Measurements from ENCODE around the gene IL1RL1. TPM values are rescaled to one million over a fixed set of nuclear protein-coding genes. Genes with fewer than 3 reads are reported as not detected.

Gene IL1RL1
- total and polyA plus RNA-seq, 7 donors, result 0.23 to 10.7 (median 5.4) TPM

GRCh38 chr2:102295566-102295965, 15.8 kb upstream of the IL1RL1 start:
- no peak for DNase-seq
- TF ChIP-seq POLR2A (IDR thresholded peaks at IDR 0.05) (no peak), POLR2AphosphoS5 (IDR thresholded peaks at IDR 0.05) (no peak), CTCF (IDR thresholded peaks at IDR 0.05) (no peak), EP300 (IDR thresholded peaks at IDR 0.05) (no peak)
- 71 to 90% methylated on average over 1 of the region's 1 CpG for WGBS, 2 donors
- Histone ChIP-seq H3K27ac (no peak overlapping the region), H3K9me3 (no peaks in the 10 kb centered on the region), H3K4me1 (no peaks in the 10 kb centered on the region), H3K27me3 (no peaks in the 10 kb centered on the region), H3K36me3 (no peaks in the 10 kb centered on the region), H3K4me3 (no peak overlapping the region)
- intact Hi-C loops (cut with DNase I), result no loop called here

- no peak for TF ChIP-seq POLR2AphosphoS5 (IDR thresholded peaks at IDR 0.05)
- TF ChIP-seq CTCF (IDR thresholded peaks at IDR 0.05), result no peak
- no peak for TF ChIP-seq EP300 (IDR thresholded peaks at IDR 0.05)
- no peak for TF ChIP-seq POLR2A (IDR thresholded peaks at IDR 0.05)
- Histone ChIP-seq H3K27ac (no peak overlapping the region), H3K4me1 (no peaks in the 10 kb centered on the region), H3K27me3 (no peaks in the 10 kb centered on the region), H3K9me3 (no peaks in the 10 kb centered on the region), H3K4me3 (no peak overlapping the region), H3K36me3 (no peaks in the 10 kb centered on the region)
- DNase-seq, result no peak
- intact Hi-C loops (cut with DNase I), result no loop called here
Measured at GRCh38 chr2:102296449-102296848, 14.9 kb upstream of the IL1RL1 start.

GRCh38 chr2:102297891-102298290, 13.5 kb upstream of the IL1RL1 start:
- no peak overlapping the region for H3K4me3 ChIP-seq
- no peaks in the 10 kb centered on the region for H3K36me3 ChIP-seq
- WGBS, 2 donors, result 85 to 86% methylated on average over 3 of the region's 3 CpGs
- H3K27ac ChIP-seq, result no peak overlapping the region
- H3K27me3 ChIP-seq, result no peaks in the 10 kb centered on the region
- H3K9me3 ChIP-seq, result no peaks in the 10 kb centered on the region
- intact Hi-C loops (cut with DNase I), result no loop called here
- TF ChIP-seq CTCF (IDR thresholded peaks at IDR 0.05) (no peak), POLR2AphosphoS5 (IDR thresholded peaks at IDR 0.05) (no peak), EP300 (IDR thresholded peaks at IDR 0.05) (no peak), POLR2A (IDR thresholded peaks at IDR 0.05) (no peak)
- no peak for DNase-seq
- no peaks in the 10 kb centered on the region for H3K4me1 ChIP-seq

- no peak for DNase-seq
- no peak for TF ChIP-seq POLR2A (IDR thresholded peaks at IDR 0.05)
- TF ChIP-seq CTCF (IDR thresholded peaks at IDR 0.05), result no peak
- no peak for TF ChIP-seq POLR2AphosphoS5 (IDR thresholded peaks at IDR 0.05)
- TF ChIP-seq EP300 (IDR thresholded peaks at IDR 0.05), result no peak
- intact Hi-C loops (cut with DNase I), result no loop called here
- Histone ChIP-seq H3K4me1 (no peaks in the 10 kb centered on the region), H3K4me3 (no peak overlapping the region), H3K36me3 (no peaks in the 10 kb centered on the region), H3K27me3 (peaks cover 0 to 10% (median 0%) of the 10 kb centered on the region in 3 donors), H3K27ac (no peak overlapping the region), H3K9me3 (no peaks in the 10 kb centered on the region)
- 9 to 26% methylated on average over 7 of the region's 7 CpGs for WGBS, 2 donors
Measured at GRCh38 chr2:102301867-102302362, 9.4 kb upstream of the IL1RL1 start.

- no peak for DNase-seq
- no peaks in the 10 kb centered on the region for H3K36me3 ChIP-seq
- no peak overlapping the region for H3K4me3 ChIP-seq
- intact Hi-C loops (cut with DNase I), result no loop called here
- TF ChIP-seq POLR2A (IDR thresholded peaks at IDR 0.05) (no peak), EP300 (IDR thresholded peaks at IDR 0.05) (no peak), CTCF (IDR thresholded peaks at IDR 0.05) (no peak), POLR2AphosphoS5 (IDR thresholded peaks at IDR 0.05) (no peak)
- H3K9me3 ChIP-seq, result no peaks in the 10 kb centered on the region
- H3K27ac ChIP-seq, result no peak overlapping the region
- WGBS, 2 donors, result 60 to 84% methylated on average over 3 of the region's 3 CpGs
- no peaks in the 10 kb centered on the region for H3K4me1 ChIP-seq
- peaks cover 0 to 10% (median 0%) of the 10 kb centered on the region in 3 donors for H3K27me3 ChIP-seq
Measured at GRCh38 chr2:102302458-102302857, 8.9 kb upstream of the IL1RL1 start.

Measured in sigmoid colon (tissue), 7 donors.